HG03565 (cell line): Measurements from ENCODE around the gene DCAF5.
"Not testable (repeated sequence)": the region's sequence is repeated elsewhere in the genome, so short reads cannot be mapped to it uniquely, and the experiment has no call there.

Experiments used
- ATAC-seq: cut with Tn5 transposase; IDR thresholded peaks from one replicate; pipeline ENCODE4 v1.9.1; 2021; ENCODE audit warnings: mild to moderate bottlenecking, moderate library complexity; ENCODE audit not compliant: unreplicated experiment

The DCAF5 gene

GRCh38 chr14:69097974-69098373, 54.9 kb downstream of the DCAF5 start:
- no peak for ATAC-seq

GRCh38 chr14:69096781-69097475, 56.0 kb downstream of the DCAF5 start:
- no peak for ATAC-seq

GRCh38 chr14:69096246-69096645, 56.7 kb downstream of the DCAF5 start:
- ATAC-seq: no peak

GRCh38 chr14:69094481-69094880, 58.4 kb downstream of the DCAF5 start:
- no peak for ATAC-seq

GRCh38 chr14:69093631-69094421, 59.1 kb downstream of the DCAF5 start:
- no peak for ATAC-seq

- ATAC-seq: no peak
Measured at GRCh38 chr14:69092840-69093422, 60.0 kb downstream of the DCAF5 start.

- no peak for ATAC-seq
Measured at GRCh38 chr14:69091695-69092094, 61.2 kb downstream of the DCAF5 start.

GRCh38 chr14:69091006-69091405, 61.9 kb downstream of the DCAF5 start:
- ATAC-seq: no peak

- ATAC-seq: no peak
Measured at GRCh38 chr14:69090187-69090789, 62.6 kb downstream of the DCAF5 start.

- ATAC-seq: no peak
Measured at GRCh38 chr14:69089046-69089445, 63.9 kb downstream of the DCAF5 start.

- ATAC-seq: no peak
Measured at GRCh38 chr14:69088586-69088985, 64.3 kb downstream of the DCAF5 start.

GRCh38 chr14:69087061-69087461, 65.9 kb downstream of the DCAF5 start:
- ATAC-seq: no peak

- ATAC-seq: no peak
Measured at GRCh38 chr14:69086537-69086936, 66.4 kb downstream of the DCAF5 start.

- ATAC-seq: no peak
Measured at GRCh38 chr14:69084023-69084422, 68.9 kb downstream of the DCAF5 start.

- no peak for ATAC-seq
Measured at GRCh38 chr14:69083181-69083580, 69.7 kb downstream of the DCAF5 start.

- ATAC-seq: no peak
Measured at GRCh38 chr14:69081271-69081670, 71.6 kb downstream of the DCAF5 start.

- ATAC-seq: no peak
Measured at GRCh38 chr14:69079747-69080146, 73.2 kb downstream of the DCAF5 start.

GRCh38 chr14:69079188-69079742, 73.7 kb downstream of the DCAF5 start:
- no peak for ATAC-seq

GRCh38 chr14:69077841-69078240, 75.1 kb downstream of the DCAF5 start:
- no peak for ATAC-seq

GRCh38 chr14:69077185-69077584, 75.7 kb downstream of the DCAF5 start:
- not testable (repeated sequence) for ATAC-seq

- no peak for ATAC-seq
Measured at GRCh38 chr14:69076341-69076740, 76.6 kb downstream of the DCAF5 start.
